Stimulated activated CD8-positive, alpha-beta memory T cell treated with anti-CD3 and anti-CD28 coated beads, Interleukin-7, amount 100 ng/mL, for 4 hours (primary cell): ENCODE results near the gene CALM1.

Experiments used
- DNase-seq, 2 donors: peaks; one replicate each; pipeline ENCODE4 v3.0.0-alpha.2; 2020; ENCODE audit warnings: low read depth in 2 of 2

The CALM1 gene

DNA sequence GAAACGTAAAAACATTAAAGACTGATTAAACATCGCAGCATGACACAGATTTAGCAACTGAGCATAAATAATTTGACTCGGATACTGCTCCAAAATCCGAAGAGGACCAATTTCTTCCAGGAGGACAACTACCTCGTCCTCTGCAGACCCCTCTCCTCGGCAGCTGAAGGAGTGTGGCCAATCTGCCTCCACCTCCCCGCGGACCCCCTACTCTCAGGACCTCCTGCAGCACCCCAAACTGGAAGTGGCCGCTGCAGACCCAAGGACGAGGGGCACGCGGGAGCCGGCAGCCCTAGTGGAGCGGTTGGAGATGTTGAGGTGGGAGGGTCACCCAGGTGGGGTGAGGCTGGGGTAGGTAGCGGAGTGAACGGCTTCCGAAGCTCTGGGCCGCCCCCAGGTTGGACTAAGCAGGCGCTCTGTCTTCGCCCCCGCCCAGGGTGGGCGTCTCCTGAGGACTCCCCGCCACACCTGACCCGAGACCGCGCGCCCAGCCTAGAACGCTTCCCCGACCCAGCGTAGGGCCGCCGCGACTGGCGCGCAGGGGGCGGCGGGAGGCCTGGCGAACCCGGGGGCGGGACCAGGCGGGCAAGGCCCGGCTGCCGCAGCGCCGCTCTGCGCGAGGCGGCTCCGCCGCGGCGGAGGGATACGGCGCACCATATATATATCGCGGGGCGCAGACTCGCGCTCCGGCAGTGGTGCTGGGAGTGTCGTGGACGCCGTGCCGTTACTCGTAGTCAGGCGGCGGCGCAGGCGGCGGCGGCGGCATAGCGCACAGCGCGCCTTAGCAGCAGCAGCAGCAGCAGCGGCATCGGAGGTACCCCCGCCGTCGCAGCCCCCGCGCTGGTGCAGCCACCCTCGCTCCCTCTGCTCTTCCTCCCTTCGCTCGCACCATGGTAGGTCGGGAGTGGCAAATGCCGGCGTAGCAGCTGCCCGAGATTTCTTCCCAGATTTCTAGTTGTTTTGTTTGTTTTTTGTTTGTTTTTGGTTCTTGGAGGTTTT lies at the start of gene CALM1:
TSS of gene CALM1 (plus strand) at position 689 of the 999 bp plus-strand sequence. CDS start at position 891, 202 bp downstream.
- peak; percentile 88 to 95 for DNase-seq

GRCh38 chr14:90348270-90348669 lies 48.6 kb upstream of the CALM1 start:
- DNase-seq, result no peak

GRCh38 chr14:90349739-90350138 lies 47.1 kb upstream of the CALM1 start:
- DNase-seq, result no peak

GRCh38 chr14:90354551-90355298 lies 42.1 kb upstream of the CALM1 start:
- no peak for DNase-seq

GRCh38 chr14:90355540-90356518 lies 41.0 kb upstream of the CALM1 start:
- no peak for DNase-seq

GRCh38 chr14:90356925-90357324 lies 39.9 kb upstream of the CALM1 start:
- no peak for DNase-seq

GRCh38 chr14:90358359-90358758 lies 38.5 kb upstream of the CALM1 start:
- DNase-seq, result no peak

- DNase-seq, result no peak
These were observed 34.8 kb upstream of the CALM1 start for GRCh38 chr14:90361865-90362557.

DNA sequence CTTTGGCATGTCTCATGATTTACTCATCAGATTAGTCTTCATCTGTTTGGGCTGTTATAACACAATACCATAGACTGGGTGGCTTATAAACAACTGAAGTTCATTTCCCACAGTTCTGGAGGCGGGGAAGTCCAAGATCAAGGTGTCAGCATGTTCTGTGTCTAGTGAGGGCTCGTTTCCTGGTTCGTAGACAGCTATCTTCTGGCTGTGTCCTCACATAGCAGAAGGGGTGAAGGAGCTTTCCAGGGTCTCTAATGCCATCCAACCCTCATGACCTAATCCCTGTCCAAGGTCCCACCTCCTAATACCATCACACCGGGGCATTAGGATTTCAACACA lies 34.3 kb upstream of the CALM1 start:
- no peak for DNase-seq

DNA sequence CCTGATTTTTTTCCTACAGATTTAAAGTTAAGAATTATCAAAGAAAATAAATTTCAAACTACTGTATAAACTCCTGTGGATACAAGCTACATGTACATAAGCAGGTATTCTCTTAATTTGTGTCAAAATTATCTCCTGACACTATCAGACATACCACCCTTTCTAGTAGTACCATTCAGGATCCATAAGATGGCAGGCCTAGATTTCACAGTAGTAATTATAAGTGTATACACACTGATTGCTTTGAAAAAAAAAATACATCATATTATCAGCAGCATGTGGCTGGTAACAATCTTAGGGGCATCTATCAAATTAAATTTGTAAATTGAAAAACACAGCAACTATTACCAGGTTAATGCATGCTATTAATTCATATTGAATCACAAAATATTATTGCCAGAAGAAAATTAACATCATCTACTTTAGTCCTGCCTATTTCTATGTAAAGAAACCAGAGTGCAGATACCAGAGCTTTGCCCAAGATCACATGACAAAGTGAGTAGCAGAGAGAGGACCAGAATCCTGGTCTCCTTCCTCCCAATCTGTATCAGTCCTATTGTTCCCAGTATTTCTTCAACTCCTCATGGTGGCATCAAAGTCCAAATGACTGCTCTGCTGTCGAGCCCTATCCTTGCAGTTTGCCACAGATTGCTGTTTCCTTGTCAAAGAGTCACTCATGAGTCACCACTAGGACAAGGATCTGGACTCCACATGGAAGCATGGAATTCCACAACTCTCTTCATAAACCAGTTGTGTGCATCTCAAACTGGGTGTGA lies 27.7 kb upstream of the CALM1 start:
- DNase-seq, result no peak

DNA sequence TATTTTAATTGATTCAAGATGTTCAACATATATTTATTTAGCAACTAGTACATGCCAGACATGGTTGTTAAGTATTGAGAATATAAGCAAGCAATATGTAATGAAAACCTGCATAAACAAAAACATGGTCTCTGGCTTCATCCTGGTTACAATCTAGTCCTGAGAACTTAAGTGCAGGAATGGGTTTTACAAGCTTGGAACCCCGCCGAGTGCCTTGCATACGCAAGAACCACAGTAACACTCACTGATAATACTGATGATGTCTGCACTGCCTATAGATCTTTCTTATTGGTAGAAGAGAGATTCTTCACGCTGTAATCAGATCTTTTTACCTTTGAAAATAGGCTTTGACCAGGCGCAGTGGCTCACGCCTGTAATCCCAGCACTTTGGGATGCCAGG lies 22.9 kb upstream of the CALM1 start:
- DNase-seq, result no peak

- no peak for DNase-seq
These were observed 22.0 kb upstream of the CALM1 start for GRCh38 chr14:90374813-90375212.

- DNase-seq, result no peak
These were observed 20.9 kb upstream of the CALM1 start for GRCh38 chr14:90375934-90376333.

DNA sequence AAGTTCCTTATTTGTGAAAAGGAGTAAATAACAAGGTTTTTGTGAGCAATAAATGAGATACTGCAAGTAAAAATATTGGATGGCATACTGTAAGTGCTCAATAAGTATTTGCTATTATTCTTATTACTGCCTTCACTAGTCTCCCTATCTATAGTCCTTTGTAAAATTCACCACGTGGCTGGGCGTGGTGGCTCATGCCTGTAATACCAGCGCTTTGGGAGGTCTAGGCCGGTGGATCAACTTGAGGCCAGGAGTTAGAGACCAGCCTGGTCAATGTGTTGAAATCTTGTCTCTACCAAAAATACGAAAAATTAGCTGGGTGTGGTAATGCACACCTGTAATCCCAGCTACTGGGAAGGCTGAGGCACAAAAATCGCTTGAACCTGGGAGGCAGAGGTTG lies 18.6 kb upstream of the CALM1 start:
- no peak for DNase-seq

DNA sequence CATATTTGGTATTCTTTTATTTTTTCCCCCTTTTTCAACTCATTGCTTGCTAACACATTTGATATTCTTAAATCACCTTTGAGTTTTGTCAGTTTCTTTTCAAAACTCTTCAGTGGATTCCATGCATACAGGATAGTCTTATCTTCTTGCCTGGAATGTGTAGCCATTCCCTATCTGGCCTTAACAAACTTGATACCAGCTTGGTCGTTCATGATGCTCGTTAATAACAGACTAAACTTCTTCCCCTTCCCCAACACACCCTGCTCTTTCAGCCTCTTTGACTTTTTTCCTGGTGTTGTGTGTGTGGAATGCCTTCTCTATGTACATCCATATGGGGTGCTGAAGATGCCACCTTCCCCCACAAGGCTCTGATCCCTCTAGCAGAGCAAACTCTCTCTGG lies 17.7 kb upstream of the CALM1 start:
- DNase-seq, result no peak

GRCh38 chr14:90381011-90381786 lies 15.6 kb upstream of the CALM1 start:
- no peak for DNase-seq

DNA sequence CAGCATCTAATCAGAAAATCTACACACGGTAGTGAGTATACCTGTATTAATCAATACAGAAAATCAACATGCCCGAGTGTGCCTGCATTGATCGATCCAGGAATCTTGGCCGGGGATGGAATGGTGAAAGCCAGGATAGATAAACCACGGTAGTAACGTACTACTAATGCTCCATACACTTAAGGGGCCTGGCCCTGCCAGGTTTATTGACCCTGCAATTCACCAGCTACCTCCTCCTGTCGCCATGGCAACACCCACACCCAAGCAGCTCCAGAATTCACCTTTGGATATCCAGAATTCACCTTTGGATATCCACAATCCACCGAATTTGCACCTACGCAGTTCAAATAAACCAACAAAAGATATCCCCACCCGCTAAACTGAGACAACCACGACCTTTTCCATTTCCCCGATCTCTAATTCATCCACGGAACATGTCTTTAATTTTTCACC lies 14.8 kb upstream of the CALM1 start:
- no peak for DNase-seq

DNA sequence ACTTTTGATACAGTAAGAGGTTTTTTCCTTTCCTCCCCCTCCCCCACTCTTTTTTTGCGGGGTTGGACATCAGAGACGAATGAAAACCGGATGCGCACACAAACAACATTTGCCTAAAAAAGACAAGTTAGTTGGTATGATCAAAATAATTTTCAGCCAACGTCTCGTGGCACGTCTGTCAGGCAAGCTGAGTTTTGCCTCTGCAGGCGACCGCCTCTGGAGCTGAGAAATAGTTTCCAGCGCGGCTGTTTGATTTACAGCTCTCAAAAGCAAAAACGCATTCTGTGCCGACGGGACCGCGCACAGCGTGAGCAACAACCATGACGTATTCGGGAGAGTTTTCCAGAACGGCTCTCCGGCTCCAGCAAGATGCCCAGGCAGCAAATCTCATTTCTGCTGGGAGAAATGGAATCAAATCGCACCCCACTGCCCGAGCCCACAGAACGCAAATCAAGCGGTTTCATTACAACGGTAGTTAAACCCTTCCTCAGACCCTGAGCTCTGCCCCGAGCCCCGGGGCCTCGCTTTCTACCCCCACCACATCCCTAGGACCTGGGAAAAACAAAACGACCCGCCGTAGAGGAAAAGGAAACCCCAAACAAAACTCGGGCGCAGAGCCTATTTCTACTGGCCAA lies 14.2 kb upstream of the CALM1 start:
- DNase-seq, result peak; percentile 72
